K562 (cell line): ENCODE results near the gene RPTOR. TPM values are rescaled to one million over a fixed set of nuclear protein-coding genes. Genes with fewer than 3 reads are reported as not detected.

Experiments used
- ATAC-seq: fragments of 200-7000 bp; cut with Tn5 transposase; 3 replicates; pipeline ENCODE4 v1.9.1; 2020; ENCODE audit warnings: moderate library complexity
- BruUV-seq: library from RNA; stranded (reverse); fragments of 400-500 nt; replicated peaks from 2 replicates; lab custom pipeline; 2021; lab: Mats Ljungman, UMichigan
- CTCF ChIA-PET: fragments of 300-600 bp; formaldehyde crosslinking; extraction: SDS; loops from one replicate; lab custom pipeline; 2021; ENCODE audit warnings: low intra/inter-chr PET ratio; lab: Yijun Ruan, JAX
- POLR2A ChIA-PET: fragments of 300-600, 350-650 bp; sonication (Branson Sonifier 250); formaldehyde crosslinking; extraction: SDS; loops from one replicate; lab custom pipeline; 2021; ENCODE audit warnings: antibody characterized with exemption, inconsistent platforms; lab: Yijun Ruan, JAX
- DNase-seq, 4 experiments: peaks; one replicate each; pipeline versions ENCODE4 v3.0.0 to v3.0.0-alpha.2; 2011 to 2018; ENCODE audit warnings: low spot score in 3 of 4, mixed read lengths in 3 of 4; ENCODE audit errors: extremely low read depth in 1 of 4
- FAIRE-seq: peaks from 2 replicates; lab custom pipeline; 2011; peaks lifted over from hg19 to GRCh38; lab: Jason Lieb, UNC
- H2AFZ ChIP-seq: 2 replicates; pipeline ENCODE4 v1.6.0; 2011; ENCODE audit warnings: low read depth, low read length, control low read depth, inconsistent platforms
- H3K27ac ChIP-seq: fragments of 200-600 bp; 3 replicates; pipeline ENCODE4 v1.8.0; 2011; ENCODE audit warnings: low read depth, mild to moderate bottlenecking, control low read depth, inconsistent platforms, low read length, moderate library complexity, mixed read lengths; ENCODE audit errors: extremely low read depth
- H3K27me3 ChIP-seq, 2 experiments: fragments of 300-600 bp in 1 of 2; 2 replicates in 1 of 2; 3 replicates in 1 of 2; pipeline versions ENCODE4 v1.6.0 to v1.8.0; 2011; ENCODE audit warnings: inconsistent platforms in 2 of 2, low read length in 2 of 2, mild to moderate bottlenecking in 1 of 2, mixed read lengths in 1 of 2, moderate library complexity in 1 of 2; ENCODE audit not compliant: control insufficient read depth in 2 of 2, insufficient read depth in 2 of 2
- H3K36me3 ChIP-seq: fragments of 300-600 bp; 3 replicates; pipeline ENCODE4 v1.8.0; 2011; ENCODE audit warnings: mild to moderate bottlenecking, low read length, inconsistent platforms; ENCODE audit not compliant: control insufficient read depth, insufficient read depth
- H3K4me1 ChIP-seq, 2 experiments: fragments of 200-600 bp in 1 of 2; replicated peaks in 1 of 2; 2 replicates in 1 of 2; 3 replicates in 1 of 2; pipeline versions ENCODE4 v1.5.1 to v1.8.0; 2011; ENCODE audit warnings: inconsistent platforms in 2 of 2, low read length in 2 of 2, mild to moderate bottlenecking in 1 of 2, mixed read lengths in 1 of 2, moderate library complexity in 1 of 2; ENCODE audit not compliant: control insufficient read depth in 2 of 2, insufficient read depth in 2 of 2
- H3K4me2 ChIP-seq: 2 replicates; pipeline ENCODE4 v1.6.1; 2011; ENCODE audit warnings: low read length, control low read depth, inconsistent platforms, mixed read lengths; ENCODE audit not compliant: insufficient read depth
- H3K4me3 ChIP-seq: fragments of 200-600 bp; sonication (generic), shearing (Covaris generic); 2 replicates; pipeline ENCODE4 v1.5.1; 2016; ENCODE audit warnings: control low read depth, inconsistent platforms
- H3K79me2 ChIP-seq: fragments of 200-600 bp; 3 replicates; pipeline ENCODE4 v1.8.0; 2011; ENCODE audit warnings: low read length, inconsistent platforms; ENCODE audit not compliant: control insufficient read depth, insufficient read depth
- H3K9ac ChIP-seq, 2 experiments: 2 replicates each; pipeline versions ENCODE4 v1.6.0 to v1.6.1; 2011; ENCODE audit warnings: low read depth in 2 of 2, low read length in 2 of 2, control low read depth in 1 of 2, inconsistent platforms in 1 of 2, mild to moderate bottlenecking in 1 of 2, mixed read lengths in 1 of 2; ENCODE audit not compliant: insufficient read depth in 1 of 2
- H3K9me1 ChIP-seq: one replicate; pipeline ENCODE4 v1.6.0; 2011; ENCODE audit warnings: inconsistent platforms, mild to moderate bottlenecking, low read length, moderate library complexity; ENCODE audit not compliant: control insufficient read depth, insufficient read depth
- H3K9me3 ChIP-seq: replicated peaks from 2 replicates; pipeline ENCODE4 v1.5.1; 2011; ENCODE audit warnings: low read depth, low read length, inconsistent platforms; ENCODE audit not compliant: control insufficient read depth, insufficient read depth
- H4K20me1 ChIP-seq: replicated peaks from 2 replicates; pipeline ENCODE4 v1.6.1; 2011; ENCODE audit warnings: low read length, inconsistent platforms, mixed read lengths; ENCODE audit not compliant: control insufficient read depth, insufficient read depth
- EZH2 ChIP-seq: IDR thresholded peaks from 2 replicates; pipeline ENCODE4 v1.6.1; 2012; ENCODE audit warnings: low read depth, mild to moderate bottlenecking, inconsistent platforms, low read length, borderline replicate concordance
- HNRNPLL ChIP-seq: fragments of 200-400 bp; formaldehyde crosslinking; IDR thresholded peaks from 2 replicates; pipeline ENCODE4 v1.6.1; 2017; ENCODE audit warnings: low read length, low read depth, mild to moderate bottlenecking; ENCODE audit not compliant: poor library complexity, severe bottlenecking
- NCOA1 ChIP-seq: fragments of 450-650 bp; IDR thresholded peaks from 2 replicates; pipeline ENCODE4 v1.6.1; 2016; ENCODE audit warnings: low read depth
- NFYB ChIP-seq: IDR thresholded peaks from 2 replicates; pipeline ENCODE4 v1.6.1; 2011; ENCODE audit warnings: mild to moderate bottlenecking, moderate library complexity; ENCODE audit not compliant: insufficient read length; ENCODE audit errors: extremely low read depth
- POLR2B ChIP-seq: fragments of 450-650 bp; IDR thresholded peaks from 2 replicates; pipeline ENCODE4 v1.6.1; 2018; ENCODE audit warnings: low read depth; ENCODE audit not compliant: partially characterized antibody
- PPARD ChIP-seq: fragments of 250-450 bp; sonication (Bioruptor Pico); IDR thresholded peaks from 2 replicates; pipeline ENCODE4 v1.8.0; 2022; ENCODE audit warnings: inconsistent platforms, mild to moderate bottlenecking, moderate library complexity
- ZNF224 ChIP-seq: sonication (generic); formaldehyde crosslinking; IDR thresholded peaks from 2 replicates; pipeline ENCODE4 v1.8.0; 2022; ENCODE audit warnings: mild to moderate bottlenecking, missing genetic modification reagents
- ZNF408 ChIP-seq: fragments of 250-450 bp; sonication (Bioruptor Pico); IDR thresholded peaks from 2 replicates; pipeline ENCODE4 v1.4.0; 2020; ENCODE audit warnings: low read depth, mild to moderate bottlenecking, moderate library complexity
- WGBS: fragments of 100-300 bp; shearing (Covaris generic); methylation state at CpG from one replicate; pipeline ENCODE4 v1.1.6; 2016; ENCODE audit warnings: low coverage, mixed read lengths; ENCODE audit not compliant: insufficient coverage; ENCODE audit errors: missing lambda C conversion rate; 5-methylcytosine and 5-hydroxymethylcytosine counted together
- in situ Hi-C: fragments of 300-500 bp; cut with MboI; formaldehyde crosslinking; loops from 4 replicates; pipeline ENCODE4 v1.15.0; 2018; ENCODE audit warnings: inconsistent platforms, mixed read lengths
- intact Hi-C: fragments of 100-400 bp; cut with micrococcal nuclease; formaldehyde crosslinking; loops from 2 replicates; pipeline ENCODE4 v1.14.2; 2022
- polyA plus RNA-seq, 8 experiments: library from polyadenylated mRNA; depleted of rRNA in 4 of 8; stranded (reverse) in 5 of 8; unstranded in 3 of 8; fragments of >200 nt; fragmentation: Nextera tagmentation in 2 of 8; fragmentation: Illumina TruSeq in 1 of 8; extraction: Ambion mirVana in 2 of 8; extraction: Trizol in 1 of 8; gene quantifications; 2 replicates each; pipeline versions ENCODE4 v1.2.1 to v1.2.3, GENCODE V29; 2011 to 2014; ENCODE audit warnings: inconsistent platforms in 1 of 8, missing spikeins in 1 of 8
- total RNA-seq, 7 experiments: library from RNA; depleted of rRNA in 6 of 7; stranded (reverse); fragments of >200 nt in 6 of 7; fragmentation: Illumina TruSeq in 2 of 7; extraction: Trizol in 2 of 7; gene quantifications; 2 replicates each; pipeline versions ENCODE4 v1.2.1 to v1.2.3, GENCODE V29; 2011 to 2021; ENCODE audit warnings: low replicate concordance in 1 of 7
- TF ChIP-seq, protein P1 (sequence below): fragments of 250-450 bp; sonication (Bioruptor Pico); IDR thresholded peaks from 2 replicates; pipeline ENCODE4 v1.5.1; 2021; ENCODE audit warnings: mild to moderate bottlenecking
- TF ChIP-seq, protein P2 (sequence below): IDR thresholded peaks from 3 replicates; pipeline ENCODE4 v1.6.1; 2011; ENCODE audit warnings: borderline replicate concordance, mild to moderate bottlenecking, moderate library complexity; ENCODE audit not compliant: insufficient read length; ENCODE audit errors: extremely low read depth
- TF ChIP-seq, protein P3 (sequence below), 2 experiments: fragments of 450-650 bp in 1 of 2; sonication (generic) in 1 of 2; formaldehyde crosslinking in 1 of 2; IDR thresholded peaks in 1 of 2; conservative IDR thresholded peaks in 1 of 2; 2 replicates each; pipeline versions ENCODE4 v1.6.1 to v1.8.1; 2016 to 2023; ENCODE audit warnings: mild to moderate bottlenecking in 2 of 2, moderate library complexity in 2 of 2, inconsistent platforms in 1 of 2, missing genetic modification reagents in 1 of 2
- TF ChIP-seq, protein P4 (sequence below): fragments of 450-650 bp; IDR thresholded peaks from 2 replicates; pipeline ENCODE4 v1.6.1; 2016; ENCODE audit warnings: borderline replicate concordance

The RPTOR gene
- total and polyA plus RNA-seq, 9 of the 15 experiments (the other 6 are each of a cell fraction or from before 2014, with no cell fraction given), result 0.24 to 54.1 (median 10.2) TPM

DNA sequence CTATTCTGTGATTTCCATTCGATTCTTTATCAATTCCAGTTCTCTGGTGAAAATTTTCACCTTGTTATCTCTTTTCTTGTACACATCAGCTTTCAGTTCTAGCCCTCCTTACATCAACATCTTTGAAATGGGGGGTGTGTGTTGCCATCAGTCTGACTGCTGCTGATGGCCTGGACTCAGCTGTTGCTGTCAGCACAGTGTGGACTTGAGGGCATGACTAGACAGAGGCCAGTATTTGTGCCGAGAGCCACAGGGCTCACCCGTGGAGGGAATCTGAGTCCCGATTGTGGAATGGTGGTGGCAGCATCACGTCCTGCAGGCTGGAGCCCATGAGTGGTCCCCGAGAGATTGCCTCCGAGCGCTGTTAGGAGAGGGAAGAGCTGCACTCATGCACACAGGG is 114.2 kb downstream of the RPTOR start (continued):
- TF ChIP-seq, protein P1, sequence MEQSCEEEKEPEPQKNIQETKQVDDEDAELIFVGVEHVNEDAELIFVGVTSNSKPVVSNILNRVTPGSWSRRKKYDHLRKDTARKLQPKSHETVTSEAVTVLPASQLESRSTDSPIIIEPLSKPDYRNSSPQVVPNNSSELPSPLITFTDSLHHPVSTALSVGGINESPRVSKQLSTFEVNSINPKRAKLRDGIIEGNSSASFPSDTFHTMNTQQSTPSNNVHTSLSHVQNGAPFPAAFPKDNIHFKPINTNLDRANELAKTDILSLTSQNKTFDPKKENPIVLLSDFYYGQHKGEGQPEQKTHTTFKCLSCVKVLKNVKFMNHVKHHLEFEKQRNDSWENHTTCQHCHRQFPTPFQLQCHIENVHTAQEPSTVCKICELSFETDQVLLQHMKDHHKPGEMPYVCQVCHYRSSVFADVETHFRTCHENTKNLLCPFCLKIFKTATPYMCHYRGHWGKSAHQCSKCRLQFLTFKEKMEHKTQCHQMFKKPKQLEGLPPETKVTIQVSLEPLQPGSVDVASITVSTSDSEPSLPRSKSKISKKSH (CRISPR knock-in tag), result no peak
- TF ChIP-seq ZNF224, result no peak

DNA sequence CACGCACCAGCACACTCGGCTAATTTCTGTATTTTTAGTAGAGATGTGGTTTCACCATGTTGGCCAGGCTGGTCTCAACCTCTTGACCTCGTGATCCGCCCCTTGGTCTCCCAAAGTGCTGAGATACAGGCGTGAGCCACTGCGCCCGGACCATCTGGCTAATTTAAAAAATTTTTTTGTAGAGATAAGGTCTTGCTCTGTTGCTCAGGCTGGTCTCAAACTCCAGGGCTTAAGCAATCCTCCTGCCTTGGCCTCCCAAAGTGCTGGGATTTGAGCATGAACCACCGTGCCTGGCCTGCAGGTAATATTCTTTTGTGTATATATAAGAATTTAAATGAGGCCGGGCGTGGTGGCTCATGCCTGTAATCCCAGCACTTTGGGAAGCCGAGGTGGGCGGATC is 115.0 kb downstream of the RPTOR start:
- ChIA-PET POLR2A (interaction anchor here (0.6 kb wide), 1 partner anchor 11 kb away, joined by 3 read pairs; no protein-coding TSS in a partner anchor), CTCF (no interaction called here)
- in situ Hi-C loops, result no loop called here
- no peaks in the 10 kb centered on the region for H3K36me3 ChIP-seq
- peaks cover 9% of the 10 kb centered on the region for H4K20me1 ChIP-seq
- no peaks in the 10 kb centered on the region for H3K9me1 ChIP-seq
- no peak for DNase-seq
- H3K9ac ChIP-seq, result no peak overlapping the region
- no peak overlapping the region for H3K4me3 ChIP-seq
- H3K27ac ChIP-seq, result no peak overlapping the region
- BruUV-seq, result no TSS peak
- no peaks in the 10 kb centered on the region for H3K9me3 ChIP-seq
- H2AFZ ChIP-seq, result no peak overlapping the region
- no peak overlapping the region for H3K4me2 ChIP-seq
- intact Hi-C loops, result no loop called here
- H3K27me3 ChIP-seq, result no peaks in the 10 kb centered on the region
- H3K4me1 ChIP-seq, result peaks cover 16 to 20% of the 10 kb centered on the region in 2 experiments
- WGBS, result 63% methylated on average over 9 of the region's 12 CpGs
- H3K79me2 ChIP-seq, result peaks cover 64% of the 10 kb centered on the region
- FAIRE-seq, result no peak
- ATAC-seq, result no peak
- TF ChIP-seq ZNF408 (CRISPR knock-in tag), result no peak
- no peak for TF ChIP-seq NFYB
- no peak for TF ChIP-seq POLR2B
- no peak for TF ChIP-seq EZH2
- TF ChIP-seq, protein P2, sequence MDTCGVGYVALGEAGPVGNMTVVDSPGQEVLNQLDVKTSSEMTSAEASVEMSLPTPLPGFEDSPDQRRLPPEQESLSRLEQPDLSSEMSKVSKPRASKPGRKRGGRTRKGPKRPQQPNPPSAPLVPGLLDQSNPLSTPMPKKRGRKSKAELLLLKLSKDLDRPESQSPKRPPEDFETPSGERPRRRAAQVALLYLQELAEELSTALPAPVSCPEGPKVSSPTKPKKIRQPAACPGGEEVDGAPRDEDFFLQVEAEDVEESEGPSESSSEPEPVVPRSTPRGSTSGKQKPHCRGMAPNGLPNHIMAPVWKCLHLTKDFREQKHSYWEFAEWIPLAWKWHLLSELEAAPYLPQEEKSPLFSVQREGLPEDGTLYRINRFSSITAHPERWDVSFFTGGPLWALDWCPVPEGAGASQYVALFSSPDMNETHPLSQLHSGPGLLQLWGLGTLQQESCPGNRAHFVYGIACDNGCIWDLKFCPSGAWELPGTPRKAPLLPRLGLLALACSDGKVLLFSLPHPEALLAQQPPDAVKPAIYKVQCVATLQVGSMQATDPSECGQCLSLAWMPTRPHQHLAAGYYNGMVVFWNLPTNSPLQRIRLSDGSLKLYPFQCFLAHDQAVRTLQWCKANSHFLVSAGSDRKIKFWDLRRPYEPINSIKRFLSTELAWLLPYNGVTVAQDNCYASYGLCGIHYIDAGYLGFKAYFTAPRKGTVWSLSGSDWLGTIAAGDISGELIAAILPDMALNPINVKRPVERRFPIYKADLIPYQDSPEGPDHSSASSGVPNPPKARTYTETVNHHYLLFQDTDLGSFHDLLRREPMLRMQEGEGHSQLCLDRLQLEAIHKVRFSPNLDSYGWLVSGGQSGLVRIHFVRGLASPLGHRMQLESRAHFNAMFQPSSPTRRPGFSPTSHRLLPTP, result no peak
- no peak for TF ChIP-seq PPARD (CRISPR knock-in tag)
- no peak for TF ChIP-seq NCOA1
- no peak for TF ChIP-seq HNRNPLL
- TF ChIP-seq, protein P3, sequence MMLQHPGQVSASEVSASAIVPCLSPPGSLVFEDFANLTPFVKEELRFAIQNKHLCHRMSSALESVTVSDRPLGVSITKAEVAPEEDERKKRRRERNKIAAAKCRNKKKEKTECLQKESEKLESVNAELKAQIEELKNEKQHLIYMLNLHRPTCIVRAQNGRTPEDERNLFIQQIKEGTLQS (IDR thresholded peaks at IDR 0.05), result no peak
- TF ChIP-seq, protein P3 (CRISPR knock-in tag; conservative IDR thresholded peaks at IDR 0.05), result no peak
- TF ChIP-seq, protein P4, sequence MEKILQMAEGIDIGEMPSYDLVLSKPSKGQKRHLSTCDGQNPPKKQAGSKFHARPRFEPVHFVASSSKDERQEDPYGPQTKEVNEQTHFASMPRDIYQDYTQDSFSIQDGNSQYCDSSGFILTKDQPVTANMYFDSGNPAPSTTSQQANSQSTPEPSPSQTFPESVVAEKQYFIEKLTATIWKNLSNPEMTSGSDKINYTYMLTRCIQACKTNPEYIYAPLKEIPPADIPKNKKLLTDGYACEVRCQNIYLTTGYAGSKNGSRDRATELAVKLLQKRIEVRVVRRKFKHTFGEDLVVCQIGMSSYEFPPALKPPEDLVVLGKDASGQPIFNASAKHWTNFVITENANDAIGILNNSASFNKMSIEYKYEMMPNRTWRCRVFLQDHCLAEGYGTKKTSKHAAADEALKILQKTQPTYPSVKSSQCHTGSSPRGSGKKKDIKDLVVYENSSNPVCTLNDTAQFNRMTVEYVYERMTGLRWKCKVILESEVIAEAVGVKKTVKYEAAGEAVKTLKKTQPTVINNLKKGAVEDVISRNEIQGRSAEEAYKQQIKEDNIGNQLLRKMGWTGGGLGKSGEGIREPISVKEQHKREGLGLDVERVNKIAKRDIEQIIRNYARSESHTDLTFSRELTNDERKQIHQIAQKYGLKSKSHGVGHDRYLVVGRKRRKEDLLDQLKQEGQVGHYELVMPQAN, result no peak
